ENCODE measurements around the gene MGRN1.

MGRN1 gene

DNA sequence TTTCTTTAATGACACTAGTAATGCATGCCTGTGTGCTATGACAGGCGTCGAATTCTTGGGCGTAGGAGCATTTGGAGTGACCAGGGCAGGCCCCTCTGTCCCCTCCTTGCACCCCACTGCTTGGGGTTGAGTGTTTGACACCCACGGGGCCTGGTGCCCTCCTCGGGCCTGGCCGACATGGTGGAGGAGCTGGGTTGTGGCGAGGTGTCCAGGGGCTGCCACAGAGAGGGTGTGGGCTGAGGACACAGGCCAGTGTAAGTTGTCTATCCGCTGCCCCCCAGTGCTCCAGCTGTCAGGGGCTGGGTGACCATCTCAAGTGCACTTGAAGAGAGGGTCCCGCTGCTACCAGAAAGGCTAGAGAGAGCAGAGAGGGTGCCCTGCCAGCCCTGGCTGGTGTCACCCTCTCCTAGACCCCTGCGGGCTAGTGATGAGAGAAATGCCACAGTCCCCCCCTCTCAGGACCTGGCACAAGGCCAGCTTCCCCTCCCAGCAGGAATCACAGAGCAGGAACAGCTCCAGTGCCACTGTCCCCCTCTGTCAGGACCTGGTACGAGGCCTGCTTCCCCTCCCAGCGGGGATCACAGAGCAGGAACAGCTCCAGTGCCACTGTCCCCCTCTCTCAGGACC lies 30.5 kb downstream of the MGRN1 start:
- no peak for DNase-seq

DNA sequence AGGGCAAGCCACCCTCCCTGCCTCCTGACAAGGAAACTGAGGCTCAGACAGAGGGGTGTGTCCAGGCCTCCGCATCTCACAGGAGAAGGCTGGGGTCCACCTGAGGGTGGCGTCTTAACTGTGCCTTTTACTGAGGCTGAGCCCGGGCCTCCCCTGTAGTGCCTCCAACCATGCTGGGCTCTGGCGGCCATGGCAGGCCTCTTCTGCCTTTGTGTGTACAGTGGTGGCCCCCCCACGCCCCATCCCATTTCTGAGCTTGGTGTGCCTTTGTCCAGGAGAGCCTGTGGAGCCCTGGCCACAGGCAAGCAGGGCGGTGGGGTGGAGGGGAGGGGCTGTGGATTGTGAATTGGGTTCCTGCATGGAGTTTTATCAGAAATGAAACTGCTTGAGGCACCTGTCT lies 31.2 kb downstream of the MGRN1 start:
- DNase-seq: no peak

DNA sequence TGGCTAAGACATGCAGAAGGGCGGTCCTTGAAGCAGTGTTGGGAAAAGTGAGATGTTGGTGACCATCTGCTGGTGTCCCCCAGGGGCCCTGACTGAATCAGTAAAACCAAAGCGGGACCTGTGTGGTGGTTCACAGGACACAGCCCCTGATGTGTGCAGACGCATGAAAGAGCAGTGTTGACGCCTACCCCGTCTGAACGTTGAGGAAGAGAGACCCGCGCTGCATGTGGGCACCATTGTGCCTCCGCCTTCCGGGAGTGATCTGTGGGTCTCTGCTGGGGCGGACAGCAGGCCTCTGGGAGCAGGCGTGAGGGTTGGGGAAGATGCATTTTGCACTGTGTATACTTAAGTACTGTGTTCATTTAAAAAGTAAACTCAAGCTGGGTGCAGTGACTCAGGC lies 31.6 kb downstream of the MGRN1 start:
- no peak for DNase-seq

DNA sequence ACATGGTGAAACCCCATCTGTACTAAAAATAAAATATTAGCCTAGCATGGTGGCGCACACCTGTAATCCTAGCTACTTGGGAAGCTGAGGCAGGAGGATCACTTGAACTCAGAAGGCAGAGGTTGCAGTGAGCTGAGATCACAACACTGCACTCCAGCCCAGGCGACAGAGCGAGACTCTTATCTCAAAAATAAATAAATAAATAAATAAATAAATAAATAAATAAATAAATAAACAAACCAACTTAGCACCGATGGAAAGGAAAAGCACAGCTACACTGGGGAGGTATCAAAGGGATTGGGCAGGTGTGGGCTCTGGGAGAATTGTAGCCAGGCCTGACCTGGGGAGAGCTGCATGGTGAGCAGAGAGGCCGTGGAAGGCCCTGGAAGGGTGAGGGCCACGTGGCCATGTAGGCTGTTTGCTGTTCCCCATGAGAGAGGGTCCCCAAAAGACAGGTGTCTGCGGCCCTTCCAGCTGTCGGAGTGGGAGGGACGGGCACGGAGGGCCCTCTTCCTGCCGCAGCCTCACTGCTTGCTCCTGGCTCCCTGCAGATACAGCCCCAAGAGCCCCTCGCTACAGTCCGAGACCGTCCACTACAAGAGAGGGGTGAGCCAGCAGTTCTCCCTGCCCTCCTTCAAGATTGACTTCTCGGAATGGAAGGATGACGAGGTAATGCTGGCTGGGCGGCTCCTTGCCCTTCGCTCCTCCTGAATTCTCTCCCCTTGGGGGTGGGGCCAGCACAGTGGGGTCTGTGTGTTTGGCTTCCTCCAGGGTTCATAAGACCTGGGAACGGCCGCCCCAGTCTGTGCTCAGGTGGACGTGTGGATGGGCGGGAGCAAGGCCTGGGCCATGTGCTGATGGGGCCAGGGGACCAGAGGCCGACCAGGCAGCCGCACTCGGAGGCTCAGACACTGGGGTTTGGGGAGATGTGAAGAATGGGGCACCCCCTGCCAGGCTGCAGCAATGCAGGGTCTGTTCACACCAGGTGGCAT lies 32.4 kb downstream of the MGRN1 start:
- DNase-seq: no peak

DNA sequence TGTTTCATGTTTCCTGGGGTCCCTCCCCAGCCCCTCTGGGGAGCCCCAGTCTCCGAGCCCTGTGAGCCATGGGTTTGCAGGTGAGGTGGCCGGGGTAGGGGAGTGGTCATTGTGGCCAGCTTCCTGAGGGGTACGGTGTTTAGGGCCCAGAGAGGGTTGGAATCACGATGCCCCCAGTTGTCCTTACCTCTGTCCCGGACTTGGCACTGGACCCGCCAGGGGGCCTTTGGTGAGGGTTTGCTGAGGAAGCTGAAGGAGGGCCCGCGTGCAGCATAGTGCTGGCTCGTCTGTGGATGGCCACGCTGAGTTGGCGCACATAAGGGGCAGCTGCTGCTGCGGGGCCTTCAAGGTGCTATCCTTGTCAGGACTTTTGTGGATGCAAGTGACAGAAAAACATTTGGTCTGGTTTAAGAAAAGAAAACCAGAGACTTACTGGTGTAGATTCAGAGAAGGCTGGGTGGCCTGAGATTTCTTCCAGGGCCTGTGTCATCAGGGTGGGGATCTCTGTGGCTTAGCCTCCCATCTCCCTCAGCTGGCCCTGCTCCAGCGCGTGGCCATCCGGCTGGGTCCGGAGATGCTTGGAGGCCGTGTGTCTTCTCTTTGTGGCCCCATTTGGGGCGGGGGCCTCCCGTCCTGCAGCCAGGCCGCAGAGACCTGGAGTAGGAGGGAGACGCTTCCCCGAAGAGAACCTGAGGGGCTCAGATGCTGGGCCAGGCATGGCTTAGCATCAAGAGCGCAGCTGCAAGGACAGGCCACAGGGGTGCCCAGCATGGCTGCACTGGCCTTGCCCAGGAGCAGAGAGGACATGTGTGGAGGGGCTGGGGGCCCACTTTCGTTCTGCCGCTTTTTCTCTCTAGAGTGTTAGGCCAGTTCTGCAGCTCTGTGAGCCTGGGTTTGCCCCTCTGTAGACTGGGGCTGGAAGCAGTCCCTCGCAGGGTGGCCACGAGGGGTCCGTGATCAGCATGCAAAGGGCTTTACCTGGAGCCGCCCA lies 35.0 kb downstream of the MGRN1 start:
- no peak for DNase-seq

DNA sequence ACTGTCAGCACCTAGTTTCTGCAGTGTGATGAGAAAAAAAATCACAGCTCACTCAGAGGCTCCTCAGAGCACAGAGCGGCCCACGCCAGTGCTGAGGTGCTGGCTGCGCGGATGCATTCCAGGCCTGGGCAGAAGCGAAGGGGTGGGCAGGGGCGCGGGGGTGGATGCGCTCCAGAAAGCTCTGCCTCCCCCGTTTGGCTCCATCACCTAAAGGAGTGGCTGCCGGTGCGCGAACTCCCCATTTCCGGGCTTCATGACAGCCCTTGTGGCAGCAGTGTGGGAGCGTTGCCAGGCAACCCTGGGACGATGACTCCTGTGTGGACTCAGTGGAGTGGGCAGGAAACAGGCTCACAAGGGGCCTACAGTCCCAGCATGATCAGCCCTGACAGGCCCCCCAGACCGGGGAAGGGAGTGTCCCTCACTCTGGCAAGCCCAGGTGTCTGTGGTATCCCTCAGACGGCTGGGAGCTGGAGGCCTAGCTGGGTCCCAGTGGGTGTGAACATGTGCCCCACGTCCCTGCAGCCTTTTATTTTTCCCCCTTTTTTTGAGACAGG lies 35.9 kb downstream of the MGRN1 start:
- peak; percentile 15 for DNase-seq

DNA sequence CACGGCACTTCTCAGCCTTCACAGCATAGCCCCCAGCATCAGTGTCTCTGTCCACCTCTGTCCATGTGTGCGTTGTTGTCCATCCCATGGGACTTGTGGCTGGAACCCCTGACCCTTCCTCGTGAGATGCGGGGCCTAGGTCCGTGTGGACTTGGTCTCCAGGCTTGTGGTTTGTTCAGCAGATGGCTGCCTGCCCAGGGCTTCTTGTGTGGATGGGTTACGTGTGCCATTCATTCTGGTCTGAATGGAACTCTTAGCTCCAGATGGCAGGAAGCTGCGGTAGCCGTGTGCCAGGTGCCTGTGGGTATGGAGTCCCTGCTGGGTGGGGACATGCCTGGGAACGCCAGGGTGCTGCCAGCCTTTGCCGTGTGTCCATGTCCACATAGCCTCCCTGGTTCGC lies 37.0 kb downstream of the MGRN1 start:
- no peak for DNase-seq

DNA sequence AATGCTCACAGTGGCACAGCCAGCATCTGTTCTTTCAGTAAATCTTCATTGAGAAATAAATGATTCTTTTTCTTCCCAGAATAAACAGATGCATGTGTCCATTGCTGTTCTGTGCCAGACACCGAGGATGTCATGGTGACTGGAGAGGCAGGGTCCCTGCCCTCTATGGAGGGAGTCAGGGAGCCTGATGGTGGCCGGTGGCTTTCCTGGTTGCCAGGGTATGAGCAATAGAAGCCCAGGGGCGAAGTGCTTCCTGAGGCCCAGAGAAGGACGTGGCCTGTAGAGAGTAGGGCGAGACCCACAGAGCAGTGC lies 38.8 kb downstream of the MGRN1 start:
- no peak for DNase-seq

DNA sequence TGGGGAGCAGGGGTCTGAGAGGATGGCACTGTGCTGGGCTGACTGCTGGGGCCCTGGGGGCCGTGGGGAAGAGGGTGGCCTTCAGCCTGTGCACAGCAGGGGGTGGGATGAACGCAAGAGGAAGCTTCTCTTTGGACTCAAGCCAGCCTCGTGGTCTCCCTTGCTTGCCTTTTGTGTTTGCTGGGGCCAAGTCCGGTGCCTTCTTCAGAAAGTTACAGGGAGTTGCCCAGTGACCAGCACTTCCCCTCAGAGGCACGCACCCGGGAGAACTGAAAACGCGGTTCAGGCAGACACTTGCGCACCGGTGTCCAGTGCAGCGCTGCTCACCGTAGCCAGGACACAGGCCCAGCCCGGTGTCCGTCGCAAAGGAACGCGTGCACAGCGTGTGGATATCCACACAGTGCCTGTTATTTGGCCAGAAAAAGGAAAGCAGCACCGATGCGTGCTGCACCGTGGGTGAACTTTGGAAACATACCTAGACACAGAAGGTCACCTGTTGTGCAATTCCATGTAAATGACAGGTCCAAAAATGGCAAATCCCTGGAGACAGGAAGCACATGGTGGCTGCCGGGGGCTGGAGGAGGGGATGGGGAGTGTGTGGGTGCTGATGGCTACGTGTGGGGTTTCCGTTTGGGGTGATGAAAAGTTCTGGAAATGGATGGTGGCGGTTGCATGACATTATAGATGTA lies 39.3 kb downstream of the MGRN1 start:
- no peak for DNase-seq

DNA sequence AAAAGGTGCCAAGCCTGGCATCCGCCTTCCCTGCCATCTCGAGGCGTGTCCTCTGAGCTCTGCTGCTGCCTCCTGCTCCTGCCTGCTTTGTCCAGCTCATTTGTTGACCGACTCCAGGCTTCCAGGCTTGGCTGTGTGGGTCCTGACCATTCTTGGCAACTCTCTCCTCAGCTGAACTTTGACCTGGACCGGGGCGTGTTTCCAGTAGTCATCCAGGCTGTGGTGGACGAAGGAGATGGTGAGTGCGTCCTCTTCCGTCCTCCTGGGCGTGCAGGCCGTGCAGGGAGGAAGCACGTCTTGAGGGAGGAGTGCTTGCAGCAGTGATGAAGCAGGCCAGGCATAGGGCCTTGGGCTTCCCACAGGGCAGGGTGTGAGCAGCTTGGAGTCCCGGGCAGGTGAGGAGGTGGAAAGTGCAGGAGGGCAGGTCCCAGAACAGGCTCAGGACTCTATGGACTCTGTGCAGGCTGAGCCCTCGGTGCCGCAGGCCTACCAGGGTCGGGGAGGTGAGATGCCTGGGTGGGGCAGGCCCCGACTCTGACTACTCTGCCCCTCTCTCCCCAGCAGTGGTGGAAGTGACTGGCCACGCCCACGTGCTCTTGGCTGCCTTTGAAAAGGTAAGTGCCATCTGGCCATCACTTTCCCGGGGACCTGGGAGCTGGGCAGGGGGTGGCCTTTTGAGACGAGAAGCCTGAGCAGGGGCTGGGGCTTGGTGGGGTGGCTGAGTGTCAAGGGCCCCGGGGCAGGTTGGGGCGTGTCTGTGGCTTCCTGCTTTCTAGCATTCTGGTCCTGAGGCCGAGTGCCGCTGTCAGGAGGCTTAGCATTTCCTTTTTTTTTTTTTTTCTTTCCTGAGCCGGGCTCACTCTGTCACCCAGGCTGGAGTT lies 40.2 kb downstream of the MGRN1 start:
- DNase-seq: no peak

DNA sequence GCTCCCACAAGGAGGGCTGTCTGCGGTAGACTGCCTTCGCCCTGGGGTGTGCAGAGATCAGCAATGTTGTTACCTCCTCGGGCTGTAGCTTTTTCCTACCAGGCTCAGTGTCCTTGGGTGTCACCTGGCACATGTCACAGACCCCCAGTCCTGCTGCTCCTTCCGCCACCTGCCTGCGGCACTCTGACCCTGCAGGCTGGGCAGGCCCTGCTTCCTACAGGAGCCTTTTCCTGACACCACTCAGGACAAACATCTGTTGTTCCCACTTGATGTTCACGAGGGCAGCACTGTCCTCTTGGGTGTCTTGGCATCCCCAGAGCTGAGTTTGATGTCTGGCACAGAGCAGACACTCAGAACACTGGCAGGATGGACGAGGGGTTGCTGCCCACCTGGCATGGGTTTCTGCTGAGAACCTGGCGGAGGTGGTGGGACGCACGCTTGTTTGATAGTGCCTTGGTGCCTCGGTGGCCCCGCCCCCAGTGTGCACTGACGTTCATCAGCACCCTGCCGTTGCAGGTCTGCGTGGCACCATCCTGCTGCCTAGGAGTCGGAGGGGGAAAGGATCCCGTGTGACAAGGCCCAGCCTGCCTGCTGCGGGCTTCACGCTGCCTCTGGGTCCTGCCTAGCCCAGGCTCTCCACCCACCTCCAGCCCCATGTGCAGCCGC lies 42.0 kb downstream of the MGRN1 start:
- no peak for DNase-seq

DNA sequence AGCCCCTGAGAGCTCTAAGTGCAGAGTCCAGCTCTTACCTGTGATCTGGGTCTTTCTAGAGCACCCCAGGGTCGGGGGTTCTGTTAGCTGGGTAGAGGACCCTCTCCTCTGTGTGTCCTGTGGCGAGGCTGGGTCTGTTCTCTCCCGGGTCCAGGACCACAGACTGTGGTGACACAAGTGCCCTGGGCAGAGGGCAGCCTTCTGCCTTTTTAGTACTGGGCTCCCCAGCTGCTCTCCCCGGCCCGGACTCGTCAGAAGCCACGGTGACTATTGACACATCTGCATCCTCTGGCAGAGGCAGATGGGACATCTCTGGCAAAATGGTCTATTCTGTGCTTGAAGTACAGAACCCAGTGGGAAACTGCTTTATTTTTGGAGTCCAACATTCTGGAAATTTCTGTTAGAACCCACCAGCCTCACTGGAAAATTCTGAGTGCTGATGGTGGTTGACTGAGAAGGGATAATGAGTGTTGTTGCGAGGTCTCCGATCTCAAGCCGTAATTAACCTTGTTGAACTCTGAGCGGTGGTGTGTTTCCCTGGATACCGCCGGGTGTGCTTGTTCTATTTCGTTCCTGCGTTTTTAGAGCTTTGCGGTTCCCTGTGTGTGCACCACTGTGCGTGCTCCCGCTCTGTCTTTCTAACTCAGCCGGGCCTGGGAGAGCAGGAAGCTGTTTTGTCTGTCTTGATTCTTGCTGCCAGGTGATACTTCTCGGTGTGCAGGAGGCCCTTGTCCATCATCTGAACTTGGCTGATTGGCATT lies 42.8 kb downstream of the MGRN1 start:
- peak; percentile 74 for DNase-seq

DNA sequence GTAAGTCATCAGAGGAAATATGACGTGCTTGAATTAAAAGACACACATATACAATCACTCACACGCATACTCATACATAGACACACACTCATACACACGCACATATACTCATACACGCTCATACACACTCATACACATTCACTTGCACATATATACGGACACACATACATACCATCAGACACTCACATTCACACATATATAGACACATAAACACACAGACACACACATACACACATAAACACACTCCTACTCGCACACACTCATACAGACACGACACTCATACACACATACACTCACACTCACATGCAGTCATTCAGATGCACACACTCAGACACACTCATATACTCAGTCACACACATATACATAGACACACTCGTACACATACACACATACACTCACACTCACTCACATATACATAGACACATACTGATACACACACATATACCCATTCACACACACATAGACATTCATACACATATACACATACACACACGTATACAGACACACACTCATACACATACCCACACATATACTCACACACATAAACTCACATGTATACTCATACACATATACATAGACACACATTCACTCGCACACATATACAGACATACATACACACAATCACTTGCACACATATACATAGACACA lies 43.8 kb downstream of the MGRN1 start:
- no peak for DNase-seq

DNA sequence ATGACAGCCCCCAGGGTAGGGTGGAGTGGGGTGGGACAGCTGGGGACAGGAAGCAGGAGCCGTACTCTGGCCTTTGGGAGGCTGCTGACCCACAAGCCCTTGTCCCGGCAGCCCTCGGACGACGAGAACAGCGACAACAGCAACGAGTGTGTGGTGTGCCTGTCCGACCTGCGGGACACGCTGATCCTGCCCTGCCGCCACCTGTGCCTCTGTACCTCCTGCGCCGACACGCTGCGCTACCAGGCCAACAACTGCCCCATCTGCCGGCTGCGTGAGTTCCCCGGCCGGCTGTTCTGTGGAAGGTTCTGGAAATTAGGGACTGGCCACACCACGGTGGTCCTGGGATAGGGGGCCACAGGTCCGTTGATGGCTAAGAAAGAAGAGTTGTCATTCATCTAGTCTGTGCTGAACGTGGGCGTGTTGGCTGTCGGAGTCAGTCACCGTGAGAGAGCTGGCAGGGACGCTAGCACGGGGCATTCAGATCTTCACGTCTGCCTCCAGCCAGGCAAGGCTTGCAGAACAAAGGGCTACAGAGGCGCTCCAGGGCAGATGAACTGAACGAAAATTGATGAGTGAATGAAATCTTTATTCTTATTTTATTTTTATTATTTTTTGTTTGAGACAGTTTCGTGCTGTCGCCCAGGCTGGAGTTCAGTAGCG lies 48.9 kb downstream of the MGRN1 start:
- DNase-seq: no peak

DNA sequence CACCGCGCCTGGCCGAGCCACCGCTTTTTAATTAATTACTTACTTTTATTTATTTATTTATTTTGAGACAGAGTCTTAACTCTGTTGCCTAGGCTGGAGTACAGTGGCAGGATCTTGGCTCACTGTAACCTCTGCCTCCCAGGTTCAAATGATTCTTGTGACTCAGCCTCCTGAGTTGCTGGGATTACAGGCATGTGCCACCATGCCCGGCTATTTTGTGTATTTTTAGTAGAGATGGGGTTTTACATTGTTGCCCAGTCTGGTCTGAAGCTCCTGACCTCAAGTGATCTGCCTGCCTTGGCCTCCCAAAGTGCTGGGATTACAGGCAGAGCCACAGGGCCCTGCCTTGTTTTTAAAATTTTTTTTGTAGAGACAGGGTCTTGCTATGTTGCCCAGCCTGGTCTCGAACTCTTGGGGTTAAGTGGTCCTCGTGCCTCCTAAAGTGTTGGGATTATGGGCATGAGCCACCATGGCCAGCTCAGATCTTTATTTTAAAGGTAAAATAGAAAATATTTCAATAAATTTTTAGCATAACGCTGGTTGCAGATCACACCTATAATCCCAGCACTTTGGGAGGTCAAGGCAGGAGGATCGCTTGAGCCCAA lies 50.4 kb downstream of the MGRN1 start:
- no peak for DNase-seq

DNA sequence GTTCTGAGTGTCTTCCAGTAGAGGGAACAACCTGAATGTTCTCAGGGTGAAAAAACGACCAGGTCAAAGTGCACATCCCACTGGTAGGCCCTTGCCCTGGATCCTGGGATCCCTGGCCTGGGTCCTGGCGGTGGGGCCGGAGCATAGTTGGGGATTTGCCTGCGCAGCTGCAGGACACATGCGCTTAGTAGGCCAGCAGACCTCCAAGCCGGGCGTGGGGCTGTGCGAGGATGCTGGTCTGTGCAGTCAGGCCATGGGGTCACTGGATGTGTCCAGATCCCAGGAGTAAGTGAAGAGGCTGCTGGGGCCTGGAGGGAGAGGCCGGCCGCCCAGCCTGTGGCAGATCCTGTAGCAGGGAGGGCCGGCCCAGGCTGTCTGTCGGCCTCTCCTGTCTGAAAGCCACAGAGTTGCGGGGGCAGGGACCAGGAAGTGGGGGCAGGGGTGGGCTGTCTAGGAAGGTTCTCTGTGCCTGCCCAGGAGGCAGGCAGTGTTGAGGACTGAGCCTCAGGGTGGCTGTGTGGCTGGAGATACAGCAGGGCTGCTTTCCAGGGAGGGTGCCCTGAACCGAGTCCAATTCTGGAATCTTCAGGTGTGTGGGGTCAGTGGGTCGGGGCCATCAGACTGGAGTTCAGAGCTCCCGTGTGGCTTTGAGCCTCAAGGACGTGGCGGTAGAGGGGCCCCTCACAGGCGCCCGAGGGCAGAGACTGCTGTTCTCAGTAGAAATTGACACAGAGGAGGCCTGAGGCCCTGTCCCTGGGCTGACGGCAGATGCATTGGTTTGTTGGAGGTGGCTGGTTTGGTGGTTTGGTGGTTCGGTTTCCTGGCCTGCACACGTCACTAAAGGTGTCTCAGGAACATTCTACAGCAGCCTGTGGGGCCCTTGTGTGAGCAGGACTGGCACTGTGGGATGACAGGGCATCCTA lies 51.5 kb downstream of the MGRN1 start:
- no peak for DNase-seq

DNA sequence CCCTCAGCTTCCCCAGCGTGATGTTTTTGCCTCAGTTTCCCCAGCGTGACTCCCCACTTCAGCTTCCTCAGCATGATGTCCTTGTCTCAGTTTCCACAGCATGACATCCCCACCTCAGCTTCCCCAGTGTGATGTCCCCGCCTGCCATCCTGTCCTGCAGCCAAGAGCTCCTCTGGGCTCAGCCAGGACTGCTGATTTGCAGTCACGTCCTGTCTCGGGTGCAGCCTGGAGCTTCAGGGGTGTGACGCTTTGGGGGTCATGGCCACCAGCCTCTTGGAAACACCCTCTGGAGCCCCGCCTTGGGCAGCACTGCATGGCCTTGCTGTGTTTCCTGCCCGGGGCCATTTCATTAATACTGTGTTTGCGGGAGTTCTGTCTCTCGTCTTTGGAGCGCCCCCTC lies 52.2 kb downstream of the MGRN1 start:
- DNase-seq: no peak
